Fibroblast of lung (primary cell): ENCODE results near the gene EFR3B. TPM values are rescaled to one million over a fixed set of nuclear protein-coding genes. Genes with fewer than 3 reads are reported as not detected.
A peak's percentile ranks its signal among the peaks of the same experiment; 100 is the strongest.

ENCODE experiments used
- DNase-seq, 2 donors: peaks; one replicate each; pipeline versions ENCODE4 v3.0.0 to v3.0.0-alpha.2; 2010; ENCODE audit warnings: low read depth in 2 of 2
- H2AFZ ChIP-seq: 2 replicates; pipeline ENCODE4 v1.5.1; 2012; ENCODE audit warnings: low read length, control low read depth, inconsistent platforms
- H3K27ac ChIP-seq: 2 replicates; pipeline ENCODE4 v1.5.1; 2011; ENCODE audit warnings: low read length, control low read depth; ENCODE audit not compliant: insufficient read depth
- H3K27me3 ChIP-seq: 2 replicates; pipeline ENCODE4 v1.5.1; 2011; ENCODE audit warnings: mild to moderate bottlenecking, low read length; ENCODE audit not compliant: control insufficient read depth, insufficient read depth
- H3K36me3 ChIP-seq: 2 replicates; pipeline ENCODE4 v1.5.1; 2011; ENCODE audit warnings: low read length; ENCODE audit not compliant: control insufficient read depth, insufficient read depth
- H3K4me1 ChIP-seq: 2 replicates; pipeline ENCODE4 v1.5.1; 2011; ENCODE audit warnings: low read length; ENCODE audit not compliant: control insufficient read depth, insufficient read depth; ENCODE audit errors: extremely low read depth
- H3K4me2 ChIP-seq: 2 replicates; pipeline ENCODE4 v1.5.1; 2011; ENCODE audit warnings: low read length, control low read depth; ENCODE audit not compliant: insufficient read depth; ENCODE audit errors: extremely low read depth
- H3K4me3 ChIP-seq, 4 experiments: fragments of 200-600 bp in 1 of 4; sonication (generic) in 1 of 4; replicated peaks in 1 of 4; 2 replicates each; pipeline ENCODE4 v1.5.1; 2011 to 2016; ENCODE audit warnings: low read length in 4 of 4, low read depth in 3 of 4, mild to moderate bottlenecking in 3 of 4, control low read depth in 2 of 4, inconsistent platforms in 1 of 4, mixed read lengths in 1 of 4; ENCODE audit not compliant: insufficient read depth in 1 of 4; ENCODE audit errors: control extremely low read depth in 1 of 4
- H3K79me2 ChIP-seq: 2 replicates; pipeline ENCODE4 v1.5.1; 2012; ENCODE audit warnings: mild to moderate bottlenecking, low read length, inconsistent platforms; ENCODE audit not compliant: control insufficient read depth, insufficient read depth
- H3K9ac ChIP-seq: 2 replicates; pipeline ENCODE4 v1.5.1; 2011; ENCODE audit warnings: mild to moderate bottlenecking, low read length, control low read depth; ENCODE audit not compliant: insufficient read depth
- H3K9me3 ChIP-seq: 2 replicates; pipeline ENCODE4 v1.5.1; 2012; ENCODE audit warnings: low read depth, low read length; ENCODE audit not compliant: control insufficient read depth, insufficient read depth
- H4K20me1 ChIP-seq: 2 replicates; pipeline ENCODE4 v1.5.1; 2011; ENCODE audit warnings: low read length; ENCODE audit not compliant: control insufficient read depth, insufficient read depth; ENCODE audit errors: extremely low read depth
- CTCF ChIP-seq, 2 donors: IDR thresholded peaks in 1 of 2; conservative IDR thresholded peaks in 1 of 2; 1 replicate in 1 of 2; 2 replicates in 1 of 2; pipeline ENCODE4 v1.5.1; 2011 to 2012; ENCODE audit warnings: low read length in 2 of 2, control low read depth in 1 of 2, inconsistent platforms in 1 of 2, low read depth in 1 of 2, mild to moderate bottlenecking in 1 of 2
- EZH2 ChIP-seq: IDR thresholded peaks from 2 replicates; pipeline ENCODE4 v1.5.1; 2012; ENCODE audit warnings: low read length, control low read depth, mild to moderate bottlenecking; ENCODE audit errors: missing control alignments
- polyA plus RNA-seq, 2 donors: library from polyadenylated mRNA; depleted of rRNA in 1 of 2; stranded (reverse) in 1 of 2; unstranded in 1 of 2; fragments of >200 nt; gene quantifications; 2 replicates each; pipeline ENCODE4 v1.2.1, GENCODE V29; 2011 to 2012; ENCODE audit warnings: missing spikeins in 1 of 2
- total RNA-seq: library from RNA; depleted of rRNA; stranded (reverse); fragments of >200 nt; gene quantifications from 2 replicates; pipeline ENCODE4 v1.2.1, GENCODE V29; 2014

EFR3B gene
- total and polyA plus RNA-seq, 2 donors (not counting 1 experiment from before 2014, with no cell fraction given): 0.03 to 0.50 TPM

GRCh38 chr2:25115902-25116301, 74.0 kb downstream of the EFR3B start:
- TF ChIP-seq EZH2 (no peak), CTCF (conservative IDR thresholded peaks at IDR 0.05 in 1 of 2, IDR thresholded peaks at IDR 0.05 in 1 of 2; ENCODE audit: low read depth in 1 of 2, low read length in 2 of 2) (no peak)
- no peaks in the 10 kb centered on the region for H3K79me2 ChIP-seq
- no peaks in the 10 kb centered on the region for H4K20me1 ChIP-seq
- no peak overlapping the region for H3K9ac ChIP-seq
- no peaks in the 10 kb centered on the region for H3K4me1 ChIP-seq
- DNase-seq: peak; percentile 21 to 78
- no peaks in the 10 kb centered on the region for H3K27me3 ChIP-seq
- H3K27ac ChIP-seq: no peak overlapping the region
- no peak overlapping the region for H3K4me3 ChIP-seq
- no peaks in the 10 kb centered on the region for H3K36me3 ChIP-seq
- H3K4me2 ChIP-seq: no peak overlapping the region
- H2AFZ ChIP-seq: no peak overlapping the region
- no peaks in the 10 kb centered on the region for H3K9me3 ChIP-seq

GRCh38 chr2:25116956-25117355, 75.1 kb downstream of the EFR3B start:
- no peak for DNase-seq
- TF ChIP-seq CTCF (conservative IDR thresholded peaks at IDR 0.05 in 1 of 2, IDR thresholded peaks at IDR 0.05 in 1 of 2; ENCODE audit: low read depth in 1 of 2, low read length in 2 of 2) (no peak), EZH2 (no peak)
- Histone ChIP-seq H2AFZ (no peak overlapping the region), H3K27ac (no peak overlapping the region), H3K4me3 (no peak overlapping the region), H3K36me3 (no peaks in the 10 kb centered on the region), H3K4me2 (no peak overlapping the region), H4K20me1 (no peaks in the 10 kb centered on the region), H3K79me2 (no peaks in the 10 kb centered on the region), H3K4me1 (no peaks in the 10 kb centered on the region), H3K9me3 (no peaks in the 10 kb centered on the region), H3K9ac (no peak overlapping the region), H3K27me3 (no peaks in the 10 kb centered on the region)

GRCh38 chr2:25119263-25119662, 77.4 kb downstream of the EFR3B start:
- no peak overlapping the region for H2AFZ ChIP-seq
- TF ChIP-seq CTCF (conservative IDR thresholded peaks at IDR 0.05 in 1 of 2, IDR thresholded peaks at IDR 0.05 in 1 of 2; ENCODE audit: low read depth in 1 of 2, low read length in 2 of 2) (no peak), EZH2 (no peak)
- H3K9ac ChIP-seq: no peak overlapping the region
- H3K4me1 ChIP-seq: no peaks in the 10 kb centered on the region
- no peak overlapping the region for H3K4me3 ChIP-seq
- H3K36me3 ChIP-seq: no peaks in the 10 kb centered on the region
- DNase-seq: no peak
- no peaks in the 10 kb centered on the region for H3K9me3 ChIP-seq
- H3K4me2 ChIP-seq: no peak overlapping the region
- H3K27ac ChIP-seq: no peak overlapping the region
- no peaks in the 10 kb centered on the region for H3K27me3 ChIP-seq
- no peaks in the 10 kb centered on the region for H3K79me2 ChIP-seq
- no peaks in the 10 kb centered on the region for H4K20me1 ChIP-seq
